ENCODE results near the gene ALDH1B1. TPM values are rescaled to one million over a fixed set of nuclear protein-coding genes. Genes with fewer than 3 reads are reported as not detected.

Gene ALDH1B1
- total RNA-seq, 2 donors from 2014 or later, result 15.6 to 29.1 TPM

GRCh38 chr9:38406476-38407186 is 14.1 kb downstream of the ALDH1B1 start:
- ATAC-seq (replicated peaks), result no peak
- Mint-ChIP-seq H3K36me3 (ENCODE audit: low read depth) (no peaks in the 10 kb centered on the region), H3K9me3 (no peaks in the 10 kb centered on the region), H3K4me3 (no peak overlapping the region), H3K27ac (no peak overlapping the region), H3K4me1 (no peaks in the 10 kb centered on the region), H3K27me3 (peaks cover 31% of the 10 kb centered on the region)

- no peaks in the 10 kb centered on the region for H3K4me1 Mint-ChIP-seq
- no peaks in the 10 kb centered on the region for H3K9me3 Mint-ChIP-seq
- peak; percentile 69 for ATAC-seq (replicated peaks)
- H3K36me3 Mint-ChIP-seq (ENCODE audit: low read depth), result no peaks in the 10 kb centered on the region
- no peak overlapping the region for H3K4me3 Mint-ChIP-seq
- no peak overlapping the region for H3K27ac Mint-ChIP-seq
- peaks cover 25% of the 10 kb centered on the region for H3K27me3 Mint-ChIP-seq
These were observed 16.2 kb downstream of the ALDH1B1 start for GRCh38 chr9:38408719-38409118.

- Mint-ChIP-seq H3K4me1 (no peaks in the 10 kb centered on the region), H3K9me3 (no peaks in the 10 kb centered on the region), H3K27ac (no peak overlapping the region), H3K27me3 (peaks cover 9% of the 10 kb centered on the region), H3K36me3 (ENCODE audit: low read depth) (no peaks in the 10 kb centered on the region), H3K4me3 (no peak overlapping the region)
- ATAC-seq (replicated peaks), result no peak
These were observed 20.2 kb downstream of the ALDH1B1 start for GRCh38 chr9:38412751-38413150.

- ATAC-seq (replicated peaks), result no peak
- H3K36me3 Mint-ChIP-seq (ENCODE audit: low read depth), result no peaks in the 10 kb centered on the region
- H3K27me3 Mint-ChIP-seq, result peaks cover 9% of the 10 kb centered on the region
- H3K4me3 Mint-ChIP-seq, result no peak overlapping the region
- no peaks in the 10 kb centered on the region for H3K4me1 Mint-ChIP-seq
- no peak overlapping the region for H3K27ac Mint-ChIP-seq
- no peaks in the 10 kb centered on the region for H3K9me3 Mint-ChIP-seq
These were observed 20.8 kb downstream of the ALDH1B1 start for GRCh38 chr9:38413283-38413682.

GRCh38 chr9:38414040-38414723 is 21.7 kb downstream of the ALDH1B1 start:
- H3K27me3 Mint-ChIP-seq, result peaks cover 12% of the 10 kb centered on the region
- H3K36me3 Mint-ChIP-seq (ENCODE audit: low read depth), result no peaks in the 10 kb centered on the region
- no peak overlapping the region for H3K27ac Mint-ChIP-seq
- no peaks in the 10 kb centered on the region for H3K9me3 Mint-ChIP-seq
- H3K4me1 Mint-ChIP-seq, result no peaks in the 10 kb centered on the region
- ATAC-seq (replicated peaks), result no peak
- H3K4me3 Mint-ChIP-seq, result no peak overlapping the region

GRCh38 chr9:38415856-38416255 is 23.4 kb downstream of the ALDH1B1 start:
- ATAC-seq (replicated peaks), result no peak
- H3K36me3 Mint-ChIP-seq (ENCODE audit: low read depth), result no peaks in the 10 kb centered on the region
- no peaks in the 10 kb centered on the region for H3K4me1 Mint-ChIP-seq
- no peak overlapping the region for H3K4me3 Mint-ChIP-seq
- peaks cover 12% of the 10 kb centered on the region for H3K27me3 Mint-ChIP-seq
- no peaks in the 10 kb centered on the region for H3K9me3 Mint-ChIP-seq
- H3K27ac Mint-ChIP-seq, result no peak overlapping the region

GRCh38 chr9:38416461-38416860 is 24.0 kb downstream of the ALDH1B1 start:
- Mint-ChIP-seq H3K27ac (no peak overlapping the region), H3K4me1 (no peaks in the 10 kb centered on the region), H3K27me3 (peaks cover 9% of the 10 kb centered on the region), H3K36me3 (ENCODE audit: low read depth) (no peaks in the 10 kb centered on the region), H3K9me3 (no peaks in the 10 kb centered on the region), H3K4me3 (no peak overlapping the region)
- no peak for ATAC-seq (replicated peaks)

GRCh38 chr9:38417003-38417945 is 24.8 kb downstream of the ALDH1B1 start:
- no peaks in the 10 kb centered on the region for H3K36me3 Mint-ChIP-seq (ENCODE audit: low read depth)
- ATAC-seq (replicated peaks), result peak; percentile 60
- no peaks in the 10 kb centered on the region for H3K4me1 Mint-ChIP-seq
- H3K9me3 Mint-ChIP-seq, result no peaks in the 10 kb centered on the region
- H3K27ac Mint-ChIP-seq, result no peak overlapping the region
- peaks cover 14% of the 10 kb centered on the region for H3K27me3 Mint-ChIP-seq
- H3K4me3 Mint-ChIP-seq, result no peak overlapping the region

- Mint-ChIP-seq H3K4me3 (no peak overlapping the region), H3K36me3 (ENCODE audit: low read depth) (no peaks in the 10 kb centered on the region), H3K27me3 (peaks cover 25% of the 10 kb centered on the region), H3K27ac (no peak overlapping the region), H3K9me3 (no peaks in the 10 kb centered on the region), H3K4me1 (peaks cover 2% of the 10 kb centered on the region)
- no peak for ATAC-seq (replicated peaks)
These were observed 25.9 kb downstream of the ALDH1B1 start for GRCh38 chr9:38418366-38418765.

GRCh38 chr9:38419181-38419580 is 26.7 kb downstream of the ALDH1B1 start:
- no peak for ATAC-seq (replicated peaks)
- Mint-ChIP-seq H3K27ac (no peak overlapping the region), H3K4me1 (peaks cover 4% of the 10 kb centered on the region), H3K4me3 (no peak overlapping the region), H3K36me3 (ENCODE audit: low read depth) (no peaks in the 10 kb centered on the region), H3K27me3 (peaks cover 28% of the 10 kb centered on the region), H3K9me3 (no peaks in the 10 kb centered on the region)

- Mint-ChIP-seq H3K9me3 (no peaks in the 10 kb centered on the region), H3K27me3 (peaks cover 40% of the 10 kb centered on the region), H3K27ac (no peak overlapping the region), H3K4me3 (no peak overlapping the region), H3K36me3 (ENCODE audit: low read depth) (no peaks in the 10 kb centered on the region), H3K4me1 (peaks cover 4% of the 10 kb centered on the region)
- ATAC-seq (replicated peaks), result no peak
These were observed 29.2 kb downstream of the ALDH1B1 start for GRCh38 chr9:38421498-38422211.

GRCh38 chr9:38422555-38423260 is 30.2 kb downstream of the ALDH1B1 start:
- H3K27me3 Mint-ChIP-seq, result peaks cover 46% of the 10 kb centered on the region
- H3K36me3 Mint-ChIP-seq (ENCODE audit: low read depth), result no peaks in the 10 kb centered on the region
- no peak for ATAC-seq (replicated peaks)
- peaks cover 4% of the 10 kb centered on the region for H3K4me1 Mint-ChIP-seq
- H3K27ac Mint-ChIP-seq, result no peak overlapping the region
- H3K9me3 Mint-ChIP-seq, result no peaks in the 10 kb centered on the region
- H3K4me3 Mint-ChIP-seq, result peak overlapping the region; percentile 56

GRCh38 chr9:38423273-38423972 is 30.9 kb downstream of the ALDH1B1 start:
- H3K4me1 Mint-ChIP-seq, result peaks cover 4% of the 10 kb centered on the region
- no peak for ATAC-seq (replicated peaks)
- no peaks in the 10 kb centered on the region for H3K9me3 Mint-ChIP-seq
- H3K27me3 Mint-ChIP-seq, result peaks cover 50% of the 10 kb centered on the region
- no peak overlapping the region for H3K27ac Mint-ChIP-seq
- peak overlapping the region; percentile 56 for H3K4me3 Mint-ChIP-seq
- no peaks in the 10 kb centered on the region for H3K36me3 Mint-ChIP-seq (ENCODE audit: low read depth)
